ENCODE data around the gene NYNRIN.
"Not testable (repeated sequence)": the region's sequence is repeated elsewhere in the genome, so short reads cannot be mapped to it uniquely, and the experiment has no call there.

Gene NYNRIN

DNA sequence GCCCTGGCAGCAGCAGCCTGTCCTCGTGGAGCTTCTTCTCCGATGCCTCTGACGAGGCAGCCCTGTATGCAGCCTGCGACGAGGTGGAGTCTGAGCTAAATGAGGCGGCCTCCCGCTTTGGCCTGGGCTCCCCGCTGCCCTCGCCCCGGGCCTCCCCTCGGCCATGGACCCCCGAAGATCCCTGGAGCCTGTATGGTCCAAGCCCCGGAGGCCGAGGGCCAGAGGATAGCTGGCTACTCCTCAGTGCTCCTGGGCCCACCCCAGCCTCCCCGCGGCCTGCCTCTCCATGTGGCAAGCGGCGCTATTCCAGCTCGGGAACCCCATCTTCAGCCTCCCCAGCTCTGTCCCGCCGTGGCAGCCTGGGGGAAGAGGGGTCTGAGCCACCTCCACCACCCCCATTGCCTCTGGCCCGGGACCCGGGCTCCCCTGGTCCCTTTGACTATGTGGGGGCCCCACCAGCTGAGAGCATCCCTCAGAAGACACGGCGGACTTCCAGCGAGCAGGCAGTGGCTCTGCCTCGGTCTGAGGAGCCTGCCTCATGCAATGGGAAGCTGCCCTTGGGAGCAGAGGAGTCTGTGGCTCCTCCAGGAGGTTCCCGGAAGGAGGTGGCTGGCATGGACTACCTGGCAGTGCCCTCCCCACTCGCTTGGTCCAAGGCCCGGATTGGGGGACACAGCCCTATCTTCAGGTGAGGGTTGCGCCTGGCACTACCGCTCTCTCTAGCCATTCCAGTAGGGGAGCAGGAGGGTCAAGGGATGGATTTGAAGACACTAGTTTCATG lies 28.7 kb upstream of the NYNRIN start:
- DNase-seq: no peak

DNA sequence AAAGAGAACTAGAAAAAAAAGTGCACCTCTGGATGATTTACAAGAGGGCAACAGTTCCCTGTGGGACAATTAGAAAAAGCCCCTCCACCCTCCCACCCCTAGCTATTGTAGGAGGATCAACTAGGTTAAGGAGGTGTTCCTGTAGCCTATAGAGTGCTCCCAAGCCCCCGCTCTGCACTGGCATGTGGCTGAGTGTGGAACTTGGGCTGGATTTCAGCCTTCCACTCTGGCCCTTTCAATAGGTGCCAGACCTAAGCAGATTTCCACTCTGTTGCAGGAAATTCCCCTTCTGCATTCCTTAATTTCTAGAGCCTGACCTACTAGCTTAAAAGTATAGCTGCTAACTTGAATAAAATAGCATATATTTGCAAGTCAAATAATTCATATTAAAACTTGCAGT lies 28.1 kb upstream of the NYNRIN start:
- DNase-seq: no peak

DNA sequence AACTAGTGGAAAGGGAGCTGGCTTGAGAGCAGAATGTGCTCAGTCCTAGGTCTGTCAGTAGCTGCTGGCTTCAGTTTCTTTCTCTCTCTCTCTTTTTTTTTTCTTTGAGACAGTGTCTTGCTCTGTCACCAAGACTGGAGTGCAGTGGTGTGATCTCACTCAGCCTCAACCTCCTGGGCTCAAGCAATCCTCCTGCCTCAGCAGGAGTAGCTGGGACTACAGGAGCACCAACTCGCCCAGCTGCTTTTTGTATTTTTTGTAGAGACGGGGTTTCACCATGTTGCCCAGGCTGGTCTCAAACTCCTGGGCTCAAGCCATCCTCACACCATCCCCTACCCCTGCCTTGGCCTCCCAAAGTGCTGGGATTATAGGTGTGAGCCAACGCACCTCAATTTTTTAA lies 27.2 kb upstream of the NYNRIN start:
- DNase-seq: not testable (repeated sequence)

DNA sequence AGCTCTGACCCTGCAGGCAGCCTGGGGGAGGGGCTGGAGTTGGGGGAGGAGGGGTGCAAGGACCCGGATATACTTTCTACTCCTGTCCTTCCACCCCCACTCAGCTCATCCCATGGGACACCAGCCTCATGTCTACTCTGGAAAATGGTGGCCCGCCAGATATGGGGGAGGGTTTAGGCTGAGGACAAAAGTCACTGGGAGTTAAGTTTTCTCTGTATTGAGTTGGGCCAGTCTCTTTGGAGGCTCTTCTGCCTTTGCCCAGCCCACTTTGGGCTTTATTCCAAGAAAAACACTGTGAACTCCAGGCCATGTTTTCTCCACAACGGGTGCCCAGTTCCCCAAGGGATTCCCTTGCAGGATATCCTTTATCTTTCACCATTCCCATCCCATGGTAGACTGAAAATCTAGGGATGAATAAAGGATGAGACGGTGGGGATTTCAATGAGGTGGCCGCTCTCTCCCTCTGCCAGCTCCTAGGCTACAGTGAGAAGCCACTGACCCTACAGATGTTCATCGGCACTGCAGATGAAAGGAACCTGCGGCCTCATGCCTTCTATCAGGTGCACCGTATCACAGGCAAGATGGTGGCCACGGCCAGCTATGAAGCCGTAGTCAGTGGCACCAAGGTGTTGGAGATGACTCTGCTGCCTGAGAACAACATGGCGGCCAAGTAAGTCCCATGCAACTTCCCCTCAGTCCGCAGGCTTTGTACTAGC lies 25.9 kb upstream of the NYNRIN start:
- no peak for DNase-seq

DNA sequence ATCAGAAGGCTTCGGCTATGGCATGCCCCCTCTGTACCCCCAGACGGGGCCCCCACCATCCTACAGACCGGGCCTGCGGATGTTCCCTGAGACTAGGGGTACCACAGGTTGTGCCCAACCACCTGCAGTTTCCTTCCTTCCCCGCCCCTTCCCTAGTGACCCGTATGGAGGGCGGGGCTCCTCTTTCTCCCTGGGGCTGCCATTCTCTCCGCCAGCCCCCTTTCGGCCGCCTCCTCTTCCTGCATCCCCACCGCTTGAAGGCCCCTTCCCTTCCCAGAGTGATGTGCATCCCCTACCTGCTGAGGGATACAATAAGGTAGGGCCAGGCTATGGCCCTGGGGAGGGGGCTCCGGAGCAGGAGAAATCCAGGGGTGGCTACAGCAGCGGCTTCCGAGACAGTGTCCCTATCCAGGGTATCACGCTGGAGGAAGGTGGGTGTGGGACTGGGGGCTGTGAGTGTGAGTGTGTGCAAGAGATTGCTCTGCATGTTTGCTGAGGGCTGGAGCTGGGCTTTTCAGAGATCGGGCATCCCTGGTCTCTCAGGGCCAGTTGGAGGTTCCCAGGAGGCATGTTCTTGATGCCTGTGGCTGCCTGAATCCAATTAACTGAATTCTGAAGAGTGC lies 22.2 kb upstream of the NYNRIN start:
- DNase-seq: no peak

DNA sequence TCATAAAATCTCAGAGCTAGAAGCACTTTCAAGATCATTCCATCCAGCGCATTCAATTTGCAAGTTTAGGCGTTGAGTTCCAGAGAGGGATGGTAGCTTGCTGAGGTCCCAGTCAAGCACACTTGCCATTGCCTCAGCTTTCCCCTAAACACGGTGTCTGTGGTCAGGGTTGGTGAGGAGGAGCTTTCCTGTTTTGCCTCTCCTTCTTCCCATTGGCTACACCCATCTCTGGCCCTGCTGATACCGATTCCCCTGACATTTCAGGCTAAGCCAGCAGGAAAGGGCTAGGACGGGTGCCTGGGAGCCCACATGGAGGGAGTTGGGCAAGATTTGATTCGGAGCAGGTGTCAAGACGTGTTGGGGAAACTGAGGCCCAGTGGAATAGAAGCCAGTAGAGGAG lies 21.7 kb upstream of the NYNRIN start:
- no peak for DNase-seq

DNA sequence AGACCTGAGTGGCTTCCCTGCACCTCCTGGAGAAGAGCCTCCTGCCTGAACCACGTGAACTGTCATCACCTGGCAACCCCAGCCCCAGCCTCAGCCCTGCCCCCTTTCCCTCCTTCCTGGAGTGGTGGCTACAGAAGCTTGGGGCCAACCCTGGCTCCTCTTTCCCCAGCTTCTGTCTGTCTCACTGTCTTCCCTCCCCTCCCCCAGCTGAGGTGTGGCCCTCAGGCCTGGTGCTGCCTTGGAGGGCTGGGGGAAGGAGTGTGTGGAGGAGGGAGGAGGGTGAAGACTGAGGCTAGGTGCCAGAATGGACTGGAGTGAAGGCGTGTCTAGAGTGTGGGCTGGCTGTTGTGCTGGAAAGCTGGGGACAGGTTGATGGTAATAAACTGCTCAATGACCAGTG lies 21.1 kb upstream of the NYNRIN start:
- no peak for DNase-seq

DNA sequence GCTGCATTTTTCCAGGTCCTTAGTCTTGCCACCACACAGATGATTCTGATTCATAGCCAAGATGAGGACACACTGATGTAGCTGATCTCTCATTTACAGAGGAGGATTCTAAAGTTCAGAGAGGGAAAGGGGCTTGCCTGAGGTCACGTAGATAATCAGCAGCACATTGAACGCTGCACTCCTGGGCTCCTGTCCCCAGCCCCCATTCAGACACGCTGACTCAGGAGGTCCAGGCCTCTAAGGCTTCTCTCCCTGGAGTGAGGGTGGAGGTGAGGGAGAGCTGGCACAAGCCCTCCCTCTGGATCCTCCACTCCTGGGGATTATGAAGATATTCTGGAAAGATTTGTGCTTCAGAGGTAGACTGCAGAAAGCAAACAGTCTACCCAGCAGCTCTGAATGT lies 20.5 kb upstream of the NYNRIN start:
- no peak for DNase-seq

DNA sequence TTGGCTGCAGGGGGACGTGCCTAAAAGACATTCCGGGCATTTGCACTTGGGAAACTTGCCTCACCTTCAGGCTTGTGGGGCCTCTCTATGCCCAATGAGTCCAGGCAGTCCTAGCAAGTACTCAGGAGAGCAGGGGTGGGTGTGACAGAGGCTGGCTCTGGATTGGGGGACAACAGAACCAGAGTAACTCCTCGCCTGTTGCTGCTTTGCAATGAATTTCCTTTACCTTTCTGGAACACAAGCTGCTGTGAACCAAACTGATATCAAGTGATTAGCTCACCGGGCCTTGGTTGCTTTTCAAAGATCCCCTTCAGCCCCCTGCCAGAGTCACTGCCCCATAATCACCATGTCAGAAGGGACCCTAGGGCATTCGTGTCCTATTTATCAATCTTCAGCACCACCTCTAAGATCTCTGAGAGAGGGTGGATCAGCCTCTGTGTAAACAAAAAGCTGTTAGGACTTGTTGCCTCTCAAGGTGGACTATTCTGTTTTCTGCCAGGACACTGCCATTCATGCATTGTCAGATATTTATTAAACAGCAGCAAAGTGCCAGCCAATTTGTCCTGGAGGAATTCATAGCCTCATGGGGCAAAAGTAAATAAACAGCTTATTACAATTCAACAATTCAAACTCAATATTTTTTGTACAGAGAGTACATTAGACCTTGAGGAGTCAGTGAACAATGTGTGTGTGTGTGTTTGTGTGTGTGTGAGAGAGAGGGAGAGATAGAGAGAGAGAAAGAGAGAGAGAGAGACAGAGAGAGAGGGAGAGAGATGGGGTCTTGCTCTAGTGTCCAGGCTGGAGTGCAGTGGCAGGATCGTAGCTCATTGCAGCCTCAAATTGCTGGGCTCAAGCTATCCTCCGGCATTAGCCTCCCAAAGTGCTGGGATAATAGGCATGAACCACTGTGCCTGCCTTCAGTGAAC lies 19.6 kb upstream of the NYNRIN start:
- DNase-seq: no peak

DNA sequence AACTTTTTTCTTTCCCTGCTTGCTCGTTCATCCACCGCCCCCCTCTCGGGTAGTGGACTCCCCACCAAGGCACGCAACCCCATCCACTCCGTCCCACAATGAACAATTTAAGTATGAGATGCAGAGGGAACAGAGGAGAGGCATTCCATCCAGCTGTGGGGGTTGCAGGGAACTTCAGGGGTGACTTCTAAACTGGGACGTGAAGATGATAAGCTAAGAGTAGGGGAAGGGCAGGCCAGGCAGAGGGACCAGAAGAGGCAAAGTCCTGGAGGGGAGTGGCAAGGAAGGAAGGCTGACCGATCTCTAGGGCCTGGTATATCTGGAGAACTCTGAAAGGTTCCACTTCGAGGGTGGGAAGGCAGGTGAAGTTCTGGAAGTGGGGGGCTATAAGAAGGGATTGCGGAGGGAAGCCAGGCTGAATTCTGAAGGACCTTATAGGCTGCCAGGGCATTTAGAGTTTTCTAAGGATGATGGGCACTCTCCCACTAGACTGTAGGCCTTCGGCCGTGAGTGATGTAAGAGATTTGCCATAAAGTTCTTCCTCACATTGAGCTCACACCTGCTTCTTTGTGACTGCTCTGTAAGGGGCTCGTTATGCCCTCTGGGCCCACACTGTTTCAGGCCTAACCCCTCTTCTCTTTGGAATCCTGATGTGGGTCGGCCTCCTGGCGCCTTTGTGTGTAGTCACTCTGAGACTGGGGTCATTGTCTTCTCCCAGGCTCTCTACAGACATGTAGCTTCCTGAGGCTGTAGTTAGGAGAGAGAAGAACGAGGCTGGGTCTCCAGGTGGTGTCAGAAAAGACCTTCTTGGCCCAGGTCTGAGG lies 18.7 kb upstream of the NYNRIN start:
- no peak for DNase-seq

DNA sequence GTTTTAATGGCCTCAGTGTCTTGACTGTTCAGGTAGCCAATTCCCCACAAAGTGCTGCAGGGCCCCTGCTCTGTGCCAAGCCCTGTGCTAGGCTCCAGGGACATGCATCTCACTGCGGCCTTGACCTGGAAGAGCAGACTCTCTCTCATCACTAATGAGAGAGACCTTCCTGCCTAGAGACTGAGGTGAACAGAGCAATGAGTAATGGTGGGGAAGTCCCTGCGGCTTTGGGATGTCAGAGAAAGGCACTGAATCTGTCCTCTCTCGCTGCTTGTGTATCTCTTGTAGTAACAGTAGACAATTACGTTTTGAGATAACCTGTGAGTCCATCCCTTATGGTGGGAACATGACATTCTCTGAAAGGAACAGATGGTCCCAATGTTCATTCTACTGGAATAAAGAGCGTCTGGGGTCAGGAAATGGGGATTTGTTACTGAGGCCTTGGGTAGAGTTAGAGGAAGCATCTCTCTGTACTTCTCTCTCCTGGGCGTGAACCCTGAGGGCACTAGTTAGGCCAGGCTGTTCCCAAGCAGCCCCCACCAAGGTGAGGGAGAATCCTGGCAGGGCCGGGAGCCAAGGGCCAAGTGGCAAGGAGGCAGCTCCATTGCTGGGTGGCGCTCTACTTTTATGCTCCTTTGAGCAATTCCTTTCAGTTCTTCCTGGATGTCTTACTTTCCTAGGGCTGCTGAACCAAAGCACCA lies 17.3 kb upstream of the NYNRIN start:
- no peak for DNase-seq

DNA sequence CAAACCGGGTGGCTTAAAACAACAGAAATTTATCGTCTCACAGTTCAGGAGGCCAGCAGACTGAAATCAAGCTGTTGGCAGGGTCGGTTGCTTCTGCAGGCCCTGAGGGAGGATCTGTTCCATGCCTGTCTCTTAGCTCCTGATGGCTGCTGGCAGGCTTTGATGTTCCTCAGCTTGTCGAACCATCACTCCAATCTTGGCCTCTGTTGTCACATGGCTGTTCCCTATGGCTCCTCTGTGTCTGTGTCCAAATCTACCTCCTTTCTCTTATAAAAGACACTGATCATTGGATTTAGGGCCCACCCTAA lies 16.8 kb upstream of the NYNRIN start:
- no peak for DNase-seq

DNA sequence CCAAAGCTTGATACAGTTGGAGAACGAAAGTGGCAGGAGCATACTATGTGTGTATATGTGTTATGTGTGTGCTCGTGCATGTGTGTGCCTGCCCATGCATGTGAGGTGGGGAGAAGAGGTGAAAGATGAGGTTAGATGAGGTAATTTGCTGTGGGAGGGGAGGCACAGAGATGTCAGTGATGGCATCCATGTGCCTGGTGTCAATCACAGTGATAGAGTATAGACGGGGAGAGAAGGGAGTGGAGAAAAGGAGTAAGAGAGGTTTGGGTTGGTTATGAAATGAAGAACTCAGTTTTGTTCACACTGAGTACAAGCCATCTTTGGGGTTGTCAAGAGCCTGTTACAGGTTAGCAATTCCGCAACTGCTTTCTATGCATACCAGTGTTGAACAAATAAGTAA lies 14.6 kb upstream of the NYNRIN start:
- DNase-seq: no peak

DNA sequence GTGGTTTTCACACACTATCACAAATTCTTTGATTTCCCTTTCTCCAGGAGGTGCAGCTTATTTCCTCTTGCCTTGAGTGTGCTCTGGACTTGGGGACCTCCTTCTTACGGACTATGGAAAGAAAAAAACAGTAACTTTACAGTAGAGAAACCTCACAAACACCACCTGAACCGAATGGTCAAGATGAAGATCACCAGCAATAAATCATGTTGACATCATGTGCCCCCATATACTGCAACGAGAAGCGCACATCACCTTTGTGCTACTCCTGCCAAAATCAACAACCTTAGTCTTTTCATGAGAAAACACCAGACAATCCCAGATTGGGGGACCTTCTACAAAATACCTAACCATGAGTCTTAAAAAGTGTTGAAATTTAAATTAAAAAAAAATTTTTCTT lies 13.3 kb upstream of the NYNRIN start:
- DNase-seq: no peak

DNA sequence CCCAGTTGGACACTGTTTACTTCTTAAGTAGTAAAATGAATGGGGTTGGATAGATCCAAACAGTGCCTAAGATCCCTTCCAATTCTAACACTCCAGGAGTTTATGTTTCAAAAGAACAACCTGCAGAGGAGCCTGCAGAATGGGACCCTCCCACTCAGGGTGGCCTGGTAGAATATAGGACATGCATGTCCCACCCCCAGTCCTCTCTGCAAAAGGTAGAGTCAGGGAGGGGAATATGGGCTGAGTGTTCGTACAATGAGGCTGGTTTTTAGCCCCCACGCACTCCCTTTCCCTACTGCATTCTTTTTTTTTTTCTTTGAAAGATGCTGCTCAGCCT lies 11.8 kb upstream of the NYNRIN start:
- DNase-seq: no peak

DNA sequence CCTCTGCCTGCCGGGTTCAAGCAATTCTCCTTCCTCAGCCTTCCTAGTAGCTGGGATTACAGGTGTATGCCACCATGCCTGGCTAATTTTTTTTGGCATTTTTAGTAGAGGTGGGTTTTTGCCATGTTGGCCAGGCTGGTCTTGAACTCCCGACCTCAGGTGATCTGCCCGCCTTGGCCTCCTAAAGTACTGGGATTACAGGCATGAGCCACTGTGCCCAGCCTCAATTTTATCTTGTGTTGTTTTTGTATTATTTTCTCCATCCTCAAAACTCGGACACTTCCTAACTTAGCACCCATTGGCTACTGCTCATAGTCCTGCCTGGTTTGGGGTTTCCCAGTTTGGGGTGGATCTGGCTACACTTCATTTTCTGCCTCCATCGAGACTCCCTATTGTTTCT lies 11.2 kb upstream of the NYNRIN start:
- not testable (repeated sequence) for DNase-seq

DNA sequence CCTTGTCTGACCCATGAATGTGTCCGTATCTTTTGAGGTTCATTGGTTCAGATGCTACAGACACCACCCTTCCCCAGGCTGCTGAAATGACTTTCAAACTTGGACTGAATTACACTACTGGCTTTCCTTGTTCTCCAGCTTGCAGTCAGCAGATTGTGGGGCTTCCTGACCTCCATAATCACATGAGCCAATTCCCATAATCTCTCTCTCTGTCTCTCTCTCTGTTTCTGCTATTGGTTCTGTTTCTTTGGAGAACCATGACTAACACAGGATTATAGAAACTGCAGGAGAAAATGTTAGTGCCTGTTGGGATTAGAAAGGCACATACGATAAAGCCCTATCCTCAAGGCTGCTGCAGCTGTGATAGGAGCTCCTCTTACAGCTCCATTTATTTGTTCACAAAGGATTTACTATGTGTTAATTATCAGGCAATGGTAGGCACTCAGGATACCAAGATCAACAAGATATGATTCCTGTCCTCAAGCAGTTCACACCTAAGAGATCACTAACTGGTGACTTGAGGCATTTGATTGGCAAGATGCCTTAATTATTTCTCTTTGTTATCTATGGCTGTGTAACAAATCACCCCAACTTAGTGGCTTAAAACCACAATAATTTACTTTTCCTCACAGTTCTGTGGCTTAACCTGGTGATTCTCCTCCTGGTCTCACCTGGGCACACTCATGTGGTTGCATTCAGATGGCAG lies 10.2 kb upstream of the NYNRIN start:
- DNase-seq: no peak

DNA sequence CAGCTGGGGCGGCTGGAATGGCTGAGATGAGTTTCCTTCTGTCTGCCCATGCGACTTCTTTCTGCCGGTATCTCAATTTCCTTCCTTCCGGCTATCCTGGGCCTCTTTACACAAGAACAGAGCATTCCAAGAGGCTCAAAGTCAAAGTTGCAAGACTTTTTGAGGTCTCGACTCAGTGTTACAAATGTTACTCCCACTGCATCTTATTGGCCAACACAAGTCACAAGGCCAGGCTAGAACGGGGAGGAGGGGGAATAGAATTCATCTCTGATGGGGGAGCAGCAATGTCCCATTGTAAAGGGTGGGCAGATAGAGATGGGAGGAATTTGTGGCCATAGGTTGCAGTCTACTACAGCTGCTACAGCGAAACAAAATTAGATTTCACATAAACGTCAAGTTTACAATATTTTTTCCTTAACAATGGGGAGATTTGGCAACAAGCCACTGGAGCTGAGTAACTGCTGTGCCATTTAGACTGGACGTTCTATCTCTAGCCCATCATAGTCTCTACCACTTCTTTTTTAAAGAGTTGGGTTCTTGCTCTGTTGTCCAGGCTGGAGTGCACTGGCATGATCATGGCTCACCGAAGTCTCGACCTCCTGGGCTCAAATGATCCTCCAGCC lies 9.5 kb upstream of the NYNRIN start:
- DNase-seq: no peak

DNA sequence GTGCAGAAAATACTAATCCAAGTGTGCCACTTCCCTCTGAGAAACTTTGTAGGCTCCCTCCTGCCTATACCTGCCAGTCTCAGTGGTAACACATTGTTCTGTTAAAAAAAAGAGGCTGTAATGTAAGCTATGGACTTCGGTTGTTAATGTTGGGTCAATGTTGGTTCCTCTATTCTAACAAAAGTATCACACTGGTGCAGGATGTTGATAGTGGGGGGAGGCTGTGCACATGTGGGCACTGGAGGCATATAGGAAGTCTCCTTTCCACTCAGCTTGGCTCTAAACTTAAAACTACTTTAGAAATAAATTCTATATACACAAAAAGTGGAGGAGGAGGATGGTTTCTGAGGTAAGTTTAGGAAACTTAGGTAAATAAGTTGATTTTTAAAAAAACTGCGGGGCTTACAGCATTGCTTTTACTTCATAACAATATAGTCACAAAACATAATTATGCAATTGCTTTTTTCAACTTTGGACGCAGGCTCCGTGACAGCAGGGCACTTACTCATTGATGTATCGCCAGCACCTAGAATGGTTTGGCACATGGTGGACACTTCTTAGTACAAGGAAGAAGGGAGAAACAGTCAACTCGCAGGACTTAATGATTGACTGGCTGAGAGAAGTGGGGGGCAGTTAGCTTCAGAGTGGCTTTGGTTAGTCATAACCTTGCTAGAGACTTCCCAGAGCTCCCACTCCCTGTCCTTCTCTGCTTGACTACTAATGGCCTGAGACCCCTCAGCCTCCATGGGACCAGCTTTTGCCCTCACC lies 7.9 kb upstream of the NYNRIN start:
- DNase-seq: no peak

Measured in activated CD4-positive, alpha-beta T cell treated with anti-CD3 and anti-CD28 coated beads for 4 hours (primary cell).